Endothelial cell of umbilical vein (primary cell): ENCODE results near the gene ADAMTSL2. TPM values are rescaled to one million over a fixed set of nuclear protein-coding genes. Genes with fewer than 3 reads are reported as not detected.

Experiments used
- BruUV-seq: library from RNA; stranded (reverse); fragments of 400-500 nt; replicated peaks from 2 replicates; lab custom pipeline; 2021; lab: Mats Ljungman, UMichigan
- CTCF ChIA-PET: fragments of 300-600, 350-600 bp; sonication (Branson Sonifier 250); formaldehyde crosslinking; loops from one replicate; lab custom pipeline; 2021; ENCODE audit warnings: antibody characterized with exemption, inconsistent platforms; lab: Charles Lee
- POLR2A ChIA-PET: fragments of 300-600, 350-600 bp; sonication (Branson Sonifier 250); formaldehyde crosslinking; loops from one replicate; lab custom pipeline; 2021; ENCODE audit warnings: antibody characterized with exemption, inconsistent platforms; lab: Charles Lee
- DNase-seq: peaks from one replicate; pipeline ENCODE4 v3.0.0-alpha.2; 2011; ENCODE audit warnings: low read depth, low spot score
- FAIRE-seq: peaks from 2 replicates; lab custom pipeline; 2011; peaks lifted over from hg19 to GRCh38; lab: Jason Lieb, UNC
- H2AFZ ChIP-seq: 2 replicates; pipeline ENCODE4 v1.6.0; 2012; ENCODE audit warnings: low read depth, low read length, control low read depth, inconsistent platforms
- H3K27ac ChIP-seq: 2 replicates; pipeline ENCODE4 v1.5.1; 2011; ENCODE audit warnings: low read depth, mild to moderate bottlenecking, control low read depth, low read length, moderate library complexity; ENCODE audit not compliant: insufficient read depth
- H3K27me3 ChIP-seq, 2 experiments: 2 replicates each; pipeline versions ENCODE4 v1.6.0 to v1.6.1; 2011; ENCODE audit warnings: low read length in 2 of 2, mixed read lengths in 1 of 2; ENCODE audit not compliant: control insufficient read depth in 2 of 2, insufficient read depth in 2 of 2
- H3K36me3 ChIP-seq, 2 experiments: 2 replicates in 1 of 2; 3 replicates in 1 of 2; pipeline ENCODE4 v1.5.1; 2011; ENCODE audit warnings: low read length in 2 of 2, mild to moderate bottlenecking in 1 of 2, moderate library complexity in 1 of 2; ENCODE audit not compliant: control insufficient read depth in 2 of 2, insufficient read depth in 2 of 2; ENCODE audit errors: extremely low read depth in 1 of 2
- H3K4me1 ChIP-seq: 3 replicates; pipeline ENCODE4 v1.5.1; 2011; ENCODE audit warnings: mild to moderate bottlenecking, low read length; ENCODE audit not compliant: control insufficient read depth, insufficient read depth; ENCODE audit errors: extremely low read depth
- H3K4me2 ChIP-seq: 2 replicates; pipeline ENCODE4 v1.6.1; 2011; ENCODE audit warnings: low read length, control low read depth, mixed read lengths; ENCODE audit not compliant: insufficient read depth
- H3K4me3 ChIP-seq, 3 experiments: fragments of 200-600 bp in 1 of 3; sonication (generic), shearing (Covaris generic) in 1 of 3; replicated peaks in 1 of 3; 2 replicates each; pipeline ENCODE4 v1.5.1; 2011 to 2016; ENCODE audit warnings: control low read depth in 3 of 3, low read length in 3 of 3, mild to moderate bottlenecking in 2 of 3, inconsistent platforms in 1 of 3, low read depth in 1 of 3, moderate library complexity in 1 of 3; ENCODE audit not compliant: insufficient read depth in 1 of 3
- H3K79me2 ChIP-seq: 2 replicates; pipeline ENCODE4 v1.6.0; 2012; ENCODE audit warnings: low read length, inconsistent platforms; ENCODE audit not compliant: control insufficient read depth, insufficient read depth
- H3K9ac ChIP-seq: replicated peaks from 2 replicates; pipeline ENCODE3; 2011; ENCODE audit warnings: low read length, control low read depth; ENCODE audit not compliant: insufficient read depth; ENCODE audit errors: extremely low read depth
- H3K9me1 ChIP-seq: replicated peaks from 3 replicates; pipeline ENCODE4 v1.6.0; 2011; ENCODE audit warnings: mild to moderate bottlenecking, low read length; ENCODE audit not compliant: control insufficient read depth, insufficient read depth; ENCODE audit errors: extremely low read depth
- H3K9me3 ChIP-seq: replicated peaks from 2 replicates; pipeline ENCODE4 v1.5.1; 2012; ENCODE audit warnings: low read length, inconsistent platforms; ENCODE audit not compliant: control insufficient read depth, insufficient read depth
- H4K20me1 ChIP-seq: replicated peaks from 2 replicates; pipeline ENCODE3; 2011; ENCODE audit warnings: mild to moderate bottlenecking, low read length; ENCODE audit not compliant: control insufficient read depth, insufficient read depth; ENCODE audit errors: extremely low read depth
- EZH2 ChIP-seq: IDR thresholded peaks from 2 replicates; pipeline ENCODE4 v1.6.1; 2012; ENCODE audit warnings: borderline replicate concordance, low read depth, mild to moderate bottlenecking, moderate library complexity, low read length, inconsistent platforms; ENCODE audit not compliant: severe bottlenecking
- FOS ChIP-seq: IDR thresholded peaks from 2 replicates; pipeline ENCODE4 v1.6.1; 2011; ENCODE audit warnings: mild to moderate bottlenecking, low read length, moderate library complexity, borderline replicate concordance; ENCODE audit not compliant: insufficient read depth
- GATA2 ChIP-seq: IDR thresholded peaks from 2 replicates; pipeline ENCODE4 v1.7.0; 2011; ENCODE audit warnings: low read depth, mild to moderate bottlenecking, moderate library complexity, mixed read lengths, low read length; ENCODE audit not compliant: insufficient read length, insufficient read depth
- JUN ChIP-seq: IDR thresholded peaks from 2 replicates; pipeline ENCODE4 v1.6.1; 2011; ENCODE audit warnings: borderline replicate concordance, low read depth; ENCODE audit not compliant: insufficient read length, insufficient read depth
- MYC ChIP-seq: IDR thresholded peaks from one replicate; pipeline ENCODE4 v1.6.1; 2011; ENCODE audit warnings: mild to moderate bottlenecking, low read depth, low read length
- POLR2A ChIP-seq: IDR thresholded peaks from 2 replicates; pipeline ENCODE4 v1.6.1; 2012; ENCODE audit warnings: low read depth, mild to moderate bottlenecking, control low read depth, low read length
- POLR2AphosphoS5 ChIP-seq: IDR thresholded peaks from 2 replicates; pipeline ENCODE4 v1.6.1; 2012; ENCODE audit warnings: low read depth, mild to moderate bottlenecking, control low read depth, low read length, moderate library complexity; ENCODE audit not compliant: insufficient read depth
- dilution Hi-C: fragments of 300-500 bp; cut with MboI; formaldehyde crosslinking; loops from one replicate; pipeline ENCODE4 v1.15.0; 2019; ENCODE audit warnings: low sequenced_read_pairs; ENCODE audit not compliant: extremely low pct_ligation_motif_present
- intact Hi-C: fragments of 100-400 bp; cut with micrococcal nuclease; formaldehyde crosslinking; loops from one replicate; pipeline ENCODE4 v1.10.0; 2022
- polyA plus RNA-seq, 4 experiments: library from polyadenylated mRNA; depleted of rRNA in 3 of 4; stranded (reverse) in 3 of 4; unstranded in 1 of 4; fragments of >200 nt; gene quantifications; 2 replicates each; pipeline versions ENCODE4 v1.2.1 to v1.2.3, GENCODE V29; 2011 to 2012; ENCODE audit warnings: missing spikeins in 1 of 4
- total RNA-seq: library from RNA; stranded (reverse); gene quantifications from 2 replicates; pipeline ENCODE4 v1.2.3, GENCODE V29; 2021
- TF ChIP-seq, protein P1 (sequence below): IDR thresholded peaks from 2 replicates; pipeline ENCODE4 v1.6.1; 2011; ENCODE audit not compliant: insufficient read depth, insufficient read length
- TF ChIP-seq, protein P2 (sequence below), 2 donors: IDR thresholded peaks; 1 replicate in 1 of 2; 2 replicates in 1 of 2; pipeline ENCODE4 v1.5.1; 2011; ENCODE audit warnings: low read length in 2 of 2, mild to moderate bottlenecking in 2 of 2, moderate library complexity in 2 of 2, control low read depth in 1 of 2, inconsistent platforms in 1 of 2, low read depth in 1 of 2; ENCODE audit not compliant: insufficient read depth in 1 of 2; ENCODE audit errors: extremely low read depth in 1 of 2

ADAMTSL2 gene
- total and polyA plus RNA-seq, 2 donors (not counting 3 experiments of a cell fraction or from before 2014, with no cell fraction given) = not detected

DNA sequence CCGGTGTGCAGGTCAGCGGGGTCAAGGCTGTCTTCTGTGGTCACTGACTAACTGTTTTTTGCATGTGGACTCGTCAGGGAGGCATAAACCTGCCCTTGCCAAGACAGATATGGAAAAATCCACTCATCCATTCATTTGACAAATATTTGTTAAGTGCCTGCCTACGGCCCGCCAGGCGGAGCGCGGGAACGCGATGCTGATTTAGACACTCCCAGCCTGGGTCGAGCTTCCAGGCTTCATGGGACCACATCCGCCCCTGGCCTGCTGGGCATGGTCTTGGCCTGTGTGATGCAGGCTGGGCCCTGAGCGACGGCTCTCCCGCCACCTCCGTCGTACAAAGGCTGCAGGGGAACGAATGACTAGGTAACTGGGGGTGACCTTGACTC, 27.9 kb upstream of the ADAMTSL2 start:
- H3K27ac ChIP-seq = no peak overlapping the region
- H2AFZ ChIP-seq = no peak overlapping the region
- no peaks in the 10 kb centered on the region for H4K20me1 ChIP-seq
- H3K79me2 ChIP-seq = no peaks in the 10 kb centered on the region
- TF ChIP-seq, protein P1, sequence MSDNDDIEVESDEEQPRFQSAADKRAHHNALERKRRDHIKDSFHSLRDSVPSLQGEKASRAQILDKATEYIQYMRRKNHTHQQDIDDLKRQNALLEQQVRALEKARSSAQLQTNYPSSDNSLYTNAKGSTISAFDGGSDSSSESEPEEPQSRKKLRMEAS = no peak
- TF ChIP-seq MYC (no peak), FOS (no peak), POLR2A (no peak), GATA2 (no peak), EZH2 (no peak), POLR2AphosphoS5 (no peak), JUN (no peak)
- TF ChIP-seq, protein P2, sequence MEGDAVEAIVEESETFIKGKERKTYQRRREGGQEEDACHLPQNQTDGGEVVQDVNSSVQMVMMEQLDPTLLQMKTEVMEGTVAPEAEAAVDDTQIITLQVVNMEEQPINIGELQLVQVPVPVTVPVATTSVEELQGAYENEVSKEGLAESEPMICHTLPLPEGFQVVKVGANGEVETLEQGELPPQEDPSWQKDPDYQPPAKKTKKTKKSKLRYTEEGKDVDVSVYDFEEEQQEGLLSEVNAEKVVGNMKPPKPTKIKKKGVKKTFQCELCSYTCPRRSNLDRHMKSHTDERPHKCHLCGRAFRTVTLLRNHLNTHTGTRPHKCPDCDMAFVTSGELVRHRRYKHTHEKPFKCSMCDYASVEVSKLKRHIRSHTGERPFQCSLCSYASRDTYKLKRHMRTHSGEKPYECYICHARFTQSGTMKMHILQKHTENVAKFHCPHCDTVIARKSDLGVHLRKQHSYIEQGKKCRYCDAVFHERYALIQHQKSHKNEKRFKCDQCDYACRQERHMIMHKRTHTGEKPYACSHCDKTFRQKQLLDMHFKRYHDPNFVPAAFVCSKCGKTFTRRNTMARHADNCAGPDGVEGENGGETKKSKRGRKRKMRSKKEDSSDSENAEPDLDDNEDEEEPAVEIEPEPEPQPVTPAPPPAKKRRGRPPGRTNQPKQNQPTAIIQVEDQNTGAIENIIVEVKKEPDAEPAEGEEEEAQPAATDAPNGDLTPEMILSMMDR (IDR thresholded peaks at IDR 0.05; ENCODE audit: extremely low read depth in 1 of 2, insufficient read depth in 1 of 2, low read depth in 1 of 2, low read length in 2 of 2) = no peak
- BruUV-seq = no TSS peak
- intact Hi-C loops = no loop called here
- H3K9me3 ChIP-seq = no peaks in the 10 kb centered on the region
- no peak overlapping the region for H3K9ac ChIP-seq
- peaks cover 0 to 3% of the 10 kb centered on the region in 2 experiments for H3K27me3 ChIP-seq
- H3K4me2 ChIP-seq = no peak overlapping the region
- H3K4me3 ChIP-seq = no peak overlapping the region
- POLR2A ChIA-PET = no interaction called here
- dilution Hi-C loops = no loop called here
- DNase-seq = no peak
- FAIRE-seq = no peak
- no peaks in the 10 kb centered on the region for H3K9me1 ChIP-seq
- H3K4me1 ChIP-seq = no peaks in the 10 kb centered on the region
- CTCF ChIA-PET = no interaction called here
- H3K36me3 ChIP-seq = no peaks in the 10 kb centered on the region
